HCT116 (cell line): ENCODE data around the gene DONSON. TPM values are rescaled to one million over a fixed set of nuclear protein-coding genes. Genes with fewer than 3 reads are reported as not detected.

Experiments
- ATAC-seq: fragments of 200-7000 bp; cut with Tn5 transposase; 2 replicates; pipeline ENCODE4 v1.9.1; 2020; ENCODE audit warnings: mild to moderate bottlenecking, moderate library complexity
- BruUV-seq: library from RNA; stranded (reverse); fragments of 400-500 nt; replicated peaks from 2 replicates; lab custom pipeline; 2021; lab: Mats Ljungman, UMichigan
- CTCF ChIA-PET: fragments of 300-600 bp; sonication (Branson Sonifier 250); formaldehyde crosslinking; loops from one replicate; lab custom pipeline; 2021; ENCODE audit warnings: antibody characterized with exemption; lab: Charles Lee
- POLR2A ChIA-PET: fragments of 300-600, 350-600 bp; sonication (Branson Sonifier 250); formaldehyde crosslinking; loops from one replicate; lab custom pipeline; 2021; ENCODE audit warnings: antibody characterized with exemption; lab: Charles Lee
- RAD21 ChIA-PET, 2 experiments: fragments of 300-600 bp; sonication (Branson Sonifier 250); formaldehyde crosslinking; loops; one replicate each; lab custom pipeline; 2023; ENCODE audit warnings: low total read pairs in 2 of 2; ENCODE audit not compliant: uncharacterized antibody in 2 of 2, unreplicated experiment in 2 of 2, low non-redundant PET in 1 of 2; lab: Charles Lee
- DNase-seq: peaks from one replicate; pipeline ENCODE4 v3.0.0-alpha.2; 2010; ENCODE audit warnings: low read depth, low spot score
- H2AFZ ChIP-seq: fragments of 200-600 bp; shearing (Covaris generic), sonication (generic); 2 replicates; pipeline ENCODE4 v1.6.1; 2017; ENCODE audit warnings: low read depth, mixed run types, mixed read lengths, antibody characterized with exemption, low read length; ENCODE audit not compliant: poor library complexity, severe bottlenecking
- H3K27ac ChIP-seq: 2 replicates; pipeline ENCODE4 v1.5.1; 2012; ENCODE audit warnings: low read depth, low read length
- H3K27me3 ChIP-seq: fragments of 200-600 bp; sonication (generic); 2 replicates; pipeline ENCODE4 v1.6.1; 2016; ENCODE audit warnings: mixed run types, low read length, mixed read lengths; ENCODE audit not compliant: insufficient read depth
- H3K36me3 ChIP-seq, 2 experiments: fragments of 200-500 bp in 1 of 2; fragments of 200-600 bp in 1 of 2; sonication (Bioruptor generic) in 1 of 2; sonication (generic) in 1 of 2; 2 replicates each; pipeline versions ENCODE4 v1.5.1 to v1.6.1; 2014 to 2016; ENCODE audit warnings: low read length in 2 of 2, inconsistent platforms in 1 of 2, mixed read lengths in 1 of 2, mixed run types in 1 of 2; ENCODE audit not compliant: insufficient read depth in 2 of 2, control insufficient read depth in 1 of 2
- H3K4me1 ChIP-seq, 2 experiments: fragments of 200-600 bp in 1 of 2; sonication (generic) in 1 of 2; 2 replicates each; pipeline versions ENCODE4 v1.5.1 to v1.6.1; 2012 to 2017; ENCODE audit warnings: low read length in 2 of 2, inconsistent platforms in 1 of 2, mild to moderate bottlenecking in 1 of 2, mixed read lengths in 1 of 2, mixed run types in 1 of 2, moderate library complexity in 1 of 2; ENCODE audit not compliant: insufficient read depth in 2 of 2, control insufficient read depth in 1 of 2
- H3K4me2 ChIP-seq: fragments of 200-600 bp; sonication (generic); 2 replicates; pipeline ENCODE4 v1.6.1; 2017; ENCODE audit warnings: mixed run types, low read length, mixed read lengths
- H3K4me3 ChIP-seq, 2 experiments: fragments of 200-600 bp in 1 of 2; sonication (generic) in 1 of 2; replicated peaks in 1 of 2; 2 replicates each; pipeline ENCODE4 v1.5.1; 2011 to 2016; ENCODE audit warnings: low read length in 2 of 2, control low read depth in 1 of 2, low read depth in 1 of 2, mild to moderate bottlenecking in 1 of 2, mixed read lengths in 1 of 2, mixed run types in 1 of 2
- H3K79me2 ChIP-seq: fragments of 200-600 bp; sonication (generic); 2 replicates; pipeline ENCODE4 v1.6.1; 2017; ENCODE audit warnings: mild to moderate bottlenecking, mixed run types, low read length, moderate library complexity, mixed read lengths; ENCODE audit not compliant: insufficient read depth
- H3K9ac ChIP-seq: fragments of 200-600 bp; sonication (generic); 2 replicates; pipeline ENCODE4 v1.6.1; 2016; ENCODE audit warnings: low read length, mixed read lengths
- H3K9me2 ChIP-seq: fragments of 200-600 bp; sonication (generic), shearing (Covaris generic); 2 replicates; pipeline ENCODE4 v1.6.1; 2017; ENCODE audit warnings: mixed run types, mild to moderate bottlenecking, moderate library complexity; ENCODE audit not compliant: insufficient read depth
- H3K9me3 ChIP-seq, 2 experiments: fragments of 200-500 bp in 1 of 2; fragments of 200-600 bp in 1 of 2; sonication (Bioruptor generic) in 1 of 2; sonication (generic) in 1 of 2; 2 replicates each; pipeline ENCODE4 v1.6.1; 2014 to 2017; ENCODE audit warnings: low read length in 2 of 2, mixed read lengths in 2 of 2, inconsistent platforms in 1 of 2, low read depth in 1 of 2, mild to moderate bottlenecking in 1 of 2, mixed run types in 1 of 2, moderate library complexity in 1 of 2; ENCODE audit not compliant: control insufficient read depth in 1 of 2, insufficient read depth in 1 of 2
- H4K20me1 ChIP-seq: fragments of 200-600 bp; sonication (generic), shearing (Covaris generic); 2 replicates; pipeline ENCODE4 v1.6.1; 2017; ENCODE audit warnings: mixed run types, mild to moderate bottlenecking, moderate library complexity; ENCODE audit not compliant: insufficient read depth
- CEBPB ChIP-seq: IDR thresholded peaks from 2 replicates; pipeline ENCODE4 v1.6.1; 2012; ENCODE audit warnings: low read depth
- EGR1 ChIP-seq: IDR thresholded peaks from 2 replicates; pipeline ENCODE4 v1.6.1; 2012; ENCODE audit warnings: low read depth
- ELF1 ChIP-seq: IDR thresholded peaks from 2 replicates; pipeline ENCODE4 v1.6.1; 2012; ENCODE audit warnings: low read depth, borderline replicate concordance
- EZH2 ChIP-seq: fragments of 200-600 bp; sonication (generic); IDR thresholded peaks from 2 replicates; pipeline ENCODE4 v1.6.1; 2017; ENCODE audit warnings: antibody characterized with exemption, mixed run types
- FOSL1 ChIP-seq: IDR thresholded peaks from 2 replicates; pipeline ENCODE4 v1.6.1; 2012; ENCODE audit warnings: low read depth
- JUND ChIP-seq: IDR thresholded peaks from 2 replicates; pipeline ENCODE4 v1.6.1; 2012
- POLR2A ChIP-seq: IDR thresholded peaks from 2 replicates; pipeline ENCODE4 v1.7.0; 2011; ENCODE audit warnings: borderline replicate concordance; ENCODE audit not compliant: insufficient read depth, insufficient read length; ENCODE audit errors: extremely low read depth
- SP1 ChIP-seq: IDR thresholded peaks from 2 replicates; pipeline ENCODE4 v1.6.1; 2012; ENCODE audit warnings: low read depth
- SRF ChIP-seq: IDR thresholded peaks from 2 replicates; pipeline ENCODE4 v1.6.1; 2012; ENCODE audit warnings: low read depth
- TCF7L2 ChIP-seq: IDR thresholded peaks from 2 replicates; pipeline ENCODE4 v1.7.0; 2011; ENCODE audit warnings: borderline replicate concordance, inconsistent platforms; ENCODE audit not compliant: insufficient read depth, insufficient read length; ENCODE audit errors: extremely low read depth
- ZNF274 ChIP-seq: fragments of 200-500 bp; sonication (Bioruptor generic); IDR thresholded peaks from 2 replicates; pipeline ENCODE4 v1.6.1; 2014; ENCODE audit warnings: mild to moderate bottlenecking, low read depth, low read length, inconsistent platforms
- intact Hi-C: fragments of 100-400 bp; cut with micrococcal nuclease; formaldehyde crosslinking; loops from 2 replicates; pipeline ENCODE4 v1.10.0; 2022
- total RNA-seq: library from RNA; stranded (reverse); gene quantifications from one replicate; pipeline ENCODE4 v1.2.1, GENCODE V29; 2021; ENCODE audit not compliant: unreplicated experiment
- TF ChIP-seq, protein P1 (sequence below): IDR thresholded peaks from 2 replicates; pipeline ENCODE4 v1.6.1; 2012
- TF ChIP-seq, protein P2 (sequence below): IDR thresholded peaks from 2 replicates; pipeline ENCODE4 v1.6.1; 2012; ENCODE audit warnings: low read depth
- TF ChIP-seq, protein P3 (sequence below): IDR thresholded peaks from 2 replicates; pipeline ENCODE4 v1.6.1; 2012
- TF ChIP-seq, protein P4 (sequence below), 3 experiments: fragments of 200-600 bp in 1 of 3; sonication (generic) in 1 of 3; IDR thresholded peaks in 2 of 3; conservative IDR thresholded peaks in 1 of 3; 2 replicates each; pipeline ENCODE4 v1.5.1; 2012 to 2017; ENCODE audit warnings: low read depth in 2 of 3, low read length in 2 of 3, antibody characterized with exemption in 1 of 3, borderline replicate concordance in 1 of 3, control low read depth in 1 of 3, mild to moderate bottlenecking in 1 of 3, mixed read lengths in 1 of 3, mixed run types in 1 of 3, moderate library complexity in 1 of 3; ENCODE audit not compliant: insufficient read depth in 1 of 3

DONSON gene
- total RNA-seq, 1 experiment from 2014 or later = 31.7 TPM

DNA sequence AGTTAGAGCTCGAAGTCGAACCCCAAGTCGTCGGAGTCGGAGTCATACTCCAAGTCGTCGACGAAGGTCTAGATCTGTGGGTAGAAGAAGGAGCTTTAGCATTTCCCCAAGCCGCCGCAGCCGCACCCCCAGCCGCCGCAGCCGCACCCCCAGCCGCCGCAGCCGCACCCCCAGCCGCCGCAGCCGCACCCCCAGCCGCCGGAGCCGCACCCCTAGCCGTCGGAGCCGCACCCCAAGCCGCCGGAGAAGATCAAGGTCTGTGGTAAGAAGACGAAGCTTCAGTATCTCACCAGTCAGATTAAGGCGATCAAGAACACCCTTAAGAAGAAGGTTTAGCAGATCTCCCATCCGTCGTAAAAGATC lies 33.5 kb downstream of the DONSON start:
- no TSS peak for BruUV-seq
- Histone ChIP-seq H3K9me2 (no peaks in the 10 kb centered on the region), H3K9me3 (no peaks in the 10 kb centered on the region), H3K9ac (no peak overlapping the region), H3K4me2 (no peak overlapping the region), H3K36me3 (peaks cover 76 to 90% of the 10 kb centered on the region in 2 experiments), H3K27ac (no peak overlapping the region), H3K27me3 (no peaks in the 10 kb centered on the region), H2AFZ (no peak overlapping the region), H4K20me1 (peaks cover 57% of the 10 kb centered on the region), H3K4me1 (no peaks in the 10 kb centered on the region), H3K79me2 (peaks cover 100% of the 10 kb centered on the region), H3K4me3 (no peak overlapping the region)
- TF ChIP-seq FOSL1 (no peak), SP1 (no peak), POLR2A (no peak), EGR1 (no peak), SRF (no peak), EZH2 (no peak), TCF7L2 (no peak), ZNF274 (no peak), ELF1 (no peak)
- intact Hi-C loops = no loop called here
- ATAC-seq (no peak), DNase-seq (no peak)
- ChIA-PET CTCF (no interaction called here), RAD21 (no interaction called here), POLR2A (no interaction called here)

DNA sequence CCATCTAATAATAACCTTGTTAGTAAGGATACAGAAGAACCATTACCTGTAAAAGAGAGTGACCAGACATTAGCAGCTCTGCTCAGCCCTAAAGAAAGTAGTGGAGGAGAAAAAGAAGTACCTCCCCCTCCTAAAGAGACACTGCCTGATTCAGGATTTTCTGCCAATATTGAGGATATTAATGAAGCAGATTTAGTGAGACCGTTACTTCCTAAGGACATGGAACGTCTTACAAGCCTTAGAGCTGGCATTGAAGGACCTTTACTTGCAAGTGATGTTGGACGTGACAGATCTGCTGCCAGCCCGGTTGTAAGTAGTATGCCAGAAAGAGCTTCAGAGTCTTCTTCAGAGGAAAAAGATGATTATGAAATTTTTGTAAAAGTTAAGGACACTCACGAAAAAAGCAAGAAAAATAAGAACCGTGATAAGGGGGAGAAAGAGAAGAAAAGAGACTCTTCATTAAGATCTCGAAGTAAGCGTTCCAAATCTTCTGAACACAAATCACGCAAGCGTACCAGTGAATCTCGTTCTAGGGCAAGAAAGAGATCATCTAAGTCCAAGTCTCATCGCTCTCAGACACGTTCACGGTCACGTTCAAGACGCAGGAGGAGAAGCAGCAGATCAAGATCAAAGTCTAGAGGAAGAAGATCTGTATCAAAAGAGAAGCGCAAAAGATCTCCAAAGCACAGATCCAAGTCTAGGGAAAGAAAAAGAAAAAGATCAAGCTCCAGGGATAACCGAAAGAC lies 34.1 kb downstream of the DONSON start:
- no peak overlapping the region for H2AFZ ChIP-seq
- no peaks in the 10 kb centered on the region for H3K9me3 ChIP-seq
- intact Hi-C loops = no loop called here
- DNase-seq (no peak), ATAC-seq (no peak)
- POLR2A ChIA-PET = no interaction called here
- H3K36me3 ChIP-seq = peaks cover 76 to 90% of the 10 kb centered on the region in 2 experiments
- TSS peak; percentile 2 for BruUV-seq
- H3K9me2 ChIP-seq = no peaks in the 10 kb centered on the region
- no peak overlapping the region for H3K4me3 ChIP-seq
- peaks cover 100% of the 10 kb centered on the region for H3K79me2 ChIP-seq
- no peak overlapping the region for H3K4me2 ChIP-seq
- peaks cover 56% of the 10 kb centered on the region for H4K20me1 ChIP-seq
- CTCF ChIA-PET = no interaction called here
- H3K4me1 ChIP-seq = no peaks in the 10 kb centered on the region
- H3K27ac ChIP-seq = no peak overlapping the region
- H3K9ac ChIP-seq = no peak overlapping the region
- no peaks in the 10 kb centered on the region for H3K27me3 ChIP-seq
- RAD21 ChIA-PET = no interaction called here
- TF ChIP-seq EZH2 (no peak), FOSL1 (no peak), JUND (no peak), CEBPB (no peak), EGR1 (no peak), SP1 (no peak)
- TF ChIP-seq, protein P1, sequence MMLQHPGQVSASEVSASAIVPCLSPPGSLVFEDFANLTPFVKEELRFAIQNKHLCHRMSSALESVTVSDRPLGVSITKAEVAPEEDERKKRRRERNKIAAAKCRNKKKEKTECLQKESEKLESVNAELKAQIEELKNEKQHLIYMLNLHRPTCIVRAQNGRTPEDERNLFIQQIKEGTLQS = no peak
- TF ChIP-seq, protein P2, sequence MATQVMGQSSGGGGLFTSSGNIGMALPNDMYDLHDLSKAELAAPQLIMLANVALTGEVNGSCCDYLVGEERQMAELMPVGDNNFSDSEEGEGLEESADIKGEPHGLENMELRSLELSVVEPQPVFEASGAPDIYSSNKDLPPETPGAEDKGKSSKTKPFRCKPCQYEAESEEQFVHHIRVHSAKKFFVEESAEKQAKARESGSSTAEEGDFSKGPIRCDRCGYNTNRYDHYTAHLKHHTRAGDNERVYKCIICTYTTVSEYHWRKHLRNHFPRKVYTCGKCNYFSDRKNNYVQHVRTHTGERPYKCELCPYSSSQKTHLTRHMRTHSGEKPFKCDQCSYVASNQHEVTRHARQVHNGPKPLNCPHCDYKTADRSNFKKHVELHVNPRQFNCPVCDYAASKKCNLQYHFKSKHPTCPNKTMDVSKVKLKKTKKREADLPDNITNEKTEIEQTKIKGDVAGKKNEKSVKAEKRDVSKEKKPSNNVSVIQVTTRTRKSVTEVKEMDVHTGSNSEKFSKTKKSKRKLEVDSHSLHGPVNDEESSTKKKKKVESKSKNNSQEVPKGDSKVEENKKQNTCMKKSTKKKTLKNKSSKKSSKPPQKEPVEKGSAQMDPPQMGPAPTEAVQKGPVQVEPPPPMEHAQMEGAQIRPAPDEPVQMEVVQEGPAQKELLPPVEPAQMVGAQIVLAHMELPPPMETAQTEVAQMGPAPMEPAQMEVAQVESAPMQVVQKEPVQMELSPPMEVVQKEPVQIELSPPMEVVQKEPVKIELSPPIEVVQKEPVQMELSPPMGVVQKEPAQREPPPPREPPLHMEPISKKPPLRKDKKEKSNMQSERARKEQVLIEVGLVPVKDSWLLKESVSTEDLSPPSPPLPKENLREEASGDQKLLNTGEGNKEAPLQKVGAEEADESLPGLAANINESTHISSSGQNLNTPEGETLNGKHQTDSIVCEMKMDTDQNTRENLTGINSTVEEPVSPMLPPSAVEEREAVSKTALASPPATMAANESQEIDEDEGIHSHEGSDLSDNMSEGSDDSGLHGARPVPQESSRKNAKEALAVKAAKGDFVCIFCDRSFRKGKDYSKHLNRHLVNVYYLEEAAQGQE = no peak
- TF ChIP-seq, protein P3, sequence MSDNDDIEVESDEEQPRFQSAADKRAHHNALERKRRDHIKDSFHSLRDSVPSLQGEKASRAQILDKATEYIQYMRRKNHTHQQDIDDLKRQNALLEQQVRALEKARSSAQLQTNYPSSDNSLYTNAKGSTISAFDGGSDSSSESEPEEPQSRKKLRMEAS = no peak
- TF ChIP-seq, protein P4, sequence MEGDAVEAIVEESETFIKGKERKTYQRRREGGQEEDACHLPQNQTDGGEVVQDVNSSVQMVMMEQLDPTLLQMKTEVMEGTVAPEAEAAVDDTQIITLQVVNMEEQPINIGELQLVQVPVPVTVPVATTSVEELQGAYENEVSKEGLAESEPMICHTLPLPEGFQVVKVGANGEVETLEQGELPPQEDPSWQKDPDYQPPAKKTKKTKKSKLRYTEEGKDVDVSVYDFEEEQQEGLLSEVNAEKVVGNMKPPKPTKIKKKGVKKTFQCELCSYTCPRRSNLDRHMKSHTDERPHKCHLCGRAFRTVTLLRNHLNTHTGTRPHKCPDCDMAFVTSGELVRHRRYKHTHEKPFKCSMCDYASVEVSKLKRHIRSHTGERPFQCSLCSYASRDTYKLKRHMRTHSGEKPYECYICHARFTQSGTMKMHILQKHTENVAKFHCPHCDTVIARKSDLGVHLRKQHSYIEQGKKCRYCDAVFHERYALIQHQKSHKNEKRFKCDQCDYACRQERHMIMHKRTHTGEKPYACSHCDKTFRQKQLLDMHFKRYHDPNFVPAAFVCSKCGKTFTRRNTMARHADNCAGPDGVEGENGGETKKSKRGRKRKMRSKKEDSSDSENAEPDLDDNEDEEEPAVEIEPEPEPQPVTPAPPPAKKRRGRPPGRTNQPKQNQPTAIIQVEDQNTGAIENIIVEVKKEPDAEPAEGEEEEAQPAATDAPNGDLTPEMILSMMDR (IDR thresholded peaks at IDR 0.05 in 2 of 3, conservative IDR thresholded peaks at IDR 0.05 in 1 of 3; ENCODE audit: borderline replicate concordance in 1 of 3, insufficient read depth in 1 of 3, low read depth in 2 of 3, low read length in 2 of 3) = no peak
